ENCODE measurements around the gene MED12L.

The MED12L gene

DNA sequence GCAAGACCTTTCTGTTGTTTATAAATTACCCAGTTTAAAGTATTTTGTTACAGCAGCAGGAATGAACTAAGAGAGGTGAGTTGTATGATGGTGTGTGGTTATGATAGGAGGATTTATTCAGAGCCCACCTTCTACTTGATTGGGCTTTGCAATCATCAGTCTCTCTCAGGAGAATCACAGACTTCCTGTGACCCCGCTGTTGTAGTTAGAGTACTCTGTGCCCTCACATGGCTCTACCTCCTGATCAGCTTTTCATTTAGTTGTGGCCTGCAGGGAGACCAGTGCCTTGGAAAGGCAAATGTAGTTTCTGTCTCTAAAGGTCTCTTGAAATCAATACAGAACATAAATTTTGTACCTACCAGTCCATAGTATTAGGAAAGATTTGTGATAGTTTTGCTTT is 200.5 kb downstream of the MED12L start:
- DNase-seq (ENCODE audit: low read depth in 2 of 3, low spot score in 1 of 3) = no peak

DNA sequence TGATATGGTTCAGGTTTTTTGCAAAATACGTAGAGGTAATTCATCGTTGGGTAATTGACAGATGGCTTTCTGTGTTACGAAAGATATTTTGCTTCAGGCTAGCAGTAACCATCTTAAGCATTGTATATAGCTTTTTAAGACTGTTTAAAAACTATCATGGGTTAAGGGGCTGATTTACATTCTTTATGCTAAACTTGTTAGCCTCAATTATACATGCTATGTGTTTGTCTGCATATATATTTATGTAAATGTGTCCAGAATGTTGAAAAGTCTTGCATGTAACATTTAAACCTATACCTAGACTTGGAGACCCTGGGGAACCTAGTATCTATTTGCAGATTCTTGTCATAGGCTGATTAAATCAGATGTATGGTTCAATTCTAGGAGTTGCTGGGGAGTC is 204.0 kb downstream of the MED12L start:
- no peak for DNase-seq (ENCODE audit: low read depth in 2 of 3, low spot score in 1 of 3)

GRCh38 chr3:151290673-151291072 is 205.2 kb downstream of the MED12L start:
- no peak for DNase-seq (ENCODE audit: low read depth in 2 of 3, low spot score in 1 of 3)

DNA sequence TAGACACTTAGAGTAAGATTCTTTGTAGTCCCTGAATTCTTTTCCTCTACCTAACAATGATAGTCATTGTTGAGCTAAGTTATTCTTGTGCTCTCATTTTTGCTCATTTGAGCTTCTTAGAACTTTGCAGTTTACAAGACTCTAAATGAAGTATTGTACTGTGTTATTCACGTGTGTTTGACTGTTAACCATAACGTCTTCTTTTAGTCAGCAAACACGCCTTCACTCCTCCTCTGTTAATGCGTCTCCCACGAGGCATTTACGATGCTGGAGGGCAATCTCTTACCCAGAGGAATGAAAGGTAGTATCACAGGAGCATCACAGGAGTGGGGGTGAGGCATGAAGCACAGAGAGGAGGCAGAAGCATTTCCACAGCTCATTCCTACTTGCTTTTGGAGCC is 207.7 kb downstream of the MED12L start:
- no peak for DNase-seq (ENCODE audit: low read depth in 2 of 3, low spot score in 1 of 3)

GRCh38 chr3:151296226-151296625 is 210.8 kb downstream of the MED12L start:
- no peak for DNase-seq (ENCODE audit: low read depth in 2 of 3, low spot score in 1 of 3)

GRCh38 chr3:151297429-151297828 is 212.0 kb downstream of the MED12L start:
- no peak for DNase-seq (ENCODE audit: low read depth in 2 of 3, low spot score in 1 of 3)

DNA sequence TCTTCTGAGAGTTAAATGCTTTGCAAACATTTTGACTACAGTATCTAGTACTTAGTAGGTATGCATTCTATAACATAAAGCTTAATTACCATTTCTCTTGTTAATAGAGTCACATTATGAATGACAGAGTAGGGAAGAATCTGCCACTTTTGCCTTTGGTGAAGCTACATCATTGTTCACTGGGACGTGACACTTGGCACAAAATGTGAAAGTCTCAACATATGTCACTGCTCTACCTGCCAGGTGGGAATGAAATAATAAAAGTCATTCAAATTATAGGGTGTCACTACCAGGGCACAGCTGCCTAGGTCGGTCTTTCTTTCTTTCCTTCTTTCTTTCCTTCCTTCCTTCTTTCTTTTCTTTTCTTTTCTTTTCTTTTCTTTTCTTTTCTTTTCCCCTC is 213.5 kb downstream of the MED12L start:
- no peak for DNase-seq (ENCODE audit: low read depth in 2 of 3, low spot score in 1 of 3)

GRCh38 chr3:151300539-151300938 is 215.1 kb downstream of the MED12L start:
- no peak for DNase-seq (ENCODE audit: low read depth in 2 of 3, low spot score in 1 of 3)

DNA sequence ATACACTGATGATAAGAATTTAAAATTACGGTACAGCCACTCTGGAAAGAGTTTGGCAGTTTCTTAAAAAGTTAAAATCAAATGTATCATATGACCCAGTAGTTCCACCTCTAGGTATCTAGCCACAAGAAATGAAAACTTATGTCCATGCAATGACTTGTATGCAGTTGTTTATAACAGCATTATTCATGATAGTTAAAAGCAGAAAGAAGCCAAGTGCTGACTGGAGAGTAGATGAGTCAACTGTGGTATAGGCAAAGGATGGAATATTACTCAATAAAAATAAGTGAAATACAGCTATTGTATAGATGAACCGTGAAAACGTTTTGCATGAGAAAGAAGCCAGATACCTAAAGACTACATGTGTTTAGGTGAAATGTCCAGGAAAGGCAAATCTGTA is 216.3 kb downstream of the MED12L start:
- DNase-seq (ENCODE audit: low read depth in 2 of 3, low spot score in 1 of 3) = no peak

DNA sequence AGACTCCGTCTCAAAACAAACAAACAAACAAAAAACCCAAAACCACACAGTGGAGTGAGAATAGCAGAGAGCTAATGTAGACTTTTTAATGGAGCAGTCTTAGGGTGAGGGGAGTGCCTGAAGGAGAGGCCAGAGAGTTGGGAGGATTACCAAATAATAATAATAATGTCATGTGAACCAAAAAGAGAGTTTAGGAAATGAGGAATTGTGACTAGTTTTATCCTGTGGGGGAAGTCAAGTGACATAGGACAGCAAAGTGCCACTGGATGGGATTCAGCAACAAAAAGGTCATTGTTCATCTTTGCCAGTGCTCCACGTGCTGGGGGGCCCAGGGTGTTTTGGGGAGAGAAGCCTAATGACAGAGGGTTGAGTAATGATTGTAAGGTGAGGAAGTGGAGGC is 218.3 kb downstream of the MED12L start:
- DNase-seq (ENCODE audit: low read depth in 2 of 3, low spot score in 1 of 3) = no peak

- no peak for DNase-seq (ENCODE audit: low read depth in 2 of 3, low spot score in 1 of 3)
Observed at GRCh38 chr3:151305060-151305774, 219.8 kb downstream of the MED12L start.

DNA sequence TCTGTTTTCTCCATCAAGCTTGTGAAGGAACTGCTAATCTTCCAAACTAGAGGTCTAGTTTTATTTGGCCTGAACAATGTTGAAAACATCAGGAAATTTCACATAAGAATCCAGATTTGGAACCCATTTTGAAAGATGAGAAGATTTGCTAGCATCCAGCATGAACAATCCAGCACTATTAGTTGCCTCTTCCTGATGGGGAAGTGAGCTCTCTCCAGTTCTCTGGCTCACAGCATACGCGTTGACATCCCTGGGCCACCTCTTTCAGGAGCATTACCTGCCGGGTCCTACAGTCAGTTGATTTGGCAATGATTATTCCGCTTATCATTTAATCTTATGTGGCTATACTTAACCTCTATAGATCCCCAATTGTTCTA is 220.3 kb downstream of the MED12L start:
- no peak for DNase-seq (ENCODE audit: low read depth in 2 of 3, low spot score in 1 of 3)

DNA sequence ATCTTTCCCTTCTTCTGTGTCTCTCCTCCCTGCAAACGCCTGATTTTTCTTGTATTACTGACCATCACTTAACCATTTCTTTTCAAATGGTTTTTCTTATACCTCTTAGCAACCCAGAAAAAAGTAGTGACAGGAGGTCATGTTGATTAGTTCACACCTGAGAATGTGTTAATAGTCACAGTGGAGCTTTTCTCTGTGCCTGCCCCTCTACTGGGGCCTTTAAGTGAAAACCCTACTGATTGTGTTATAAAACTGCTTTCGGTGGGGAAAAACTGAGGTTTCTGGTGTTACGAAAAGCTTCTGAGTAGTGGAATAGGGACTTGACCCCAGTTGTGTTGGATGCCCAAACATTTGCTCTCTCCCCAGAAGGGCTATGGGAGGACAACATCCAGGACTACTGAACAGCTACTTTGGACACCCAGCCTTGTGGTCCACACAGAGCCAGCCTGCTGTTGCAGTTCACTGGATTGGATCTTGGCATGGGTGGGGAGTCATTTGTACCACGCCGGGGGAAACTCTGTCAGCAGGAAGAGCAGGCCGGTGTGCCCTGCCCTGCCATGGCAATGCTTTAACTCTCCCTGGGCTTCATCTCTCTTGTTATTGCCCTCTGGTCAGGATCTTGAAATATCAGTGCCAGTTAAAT is 220.8 kb downstream of the MED12L start:
- no peak for DNase-seq (ENCODE audit: low read depth in 2 of 3, low spot score in 1 of 3)

DNA sequence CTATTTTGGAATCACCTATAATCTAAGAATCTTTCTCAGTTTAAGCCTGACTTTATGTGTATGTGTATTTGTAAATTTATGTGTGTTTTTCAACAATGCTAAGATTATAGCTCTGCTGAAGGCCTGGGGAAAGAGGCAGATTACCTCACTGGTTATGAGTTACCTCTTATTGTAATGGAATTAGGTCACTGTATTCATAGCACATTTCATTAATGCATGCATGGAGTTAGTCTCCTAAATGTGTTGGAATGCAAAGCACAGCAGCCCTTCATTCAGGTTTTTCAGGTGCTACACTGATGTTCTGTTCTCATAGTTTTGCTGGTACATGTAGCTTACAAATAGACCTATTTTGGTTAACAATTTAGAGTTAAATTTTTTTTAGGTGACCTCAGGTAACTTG is 221.7 kb downstream of the MED12L start:
- DNase-seq (ENCODE audit: low read depth in 2 of 3, low spot score in 1 of 3) = no peak

GRCh38 chr3:151307583-151308488 is 222.4 kb downstream of the MED12L start:
- DNase-seq (ENCODE audit: low read depth in 2 of 3, low spot score in 1 of 3) = no peak

DNA sequence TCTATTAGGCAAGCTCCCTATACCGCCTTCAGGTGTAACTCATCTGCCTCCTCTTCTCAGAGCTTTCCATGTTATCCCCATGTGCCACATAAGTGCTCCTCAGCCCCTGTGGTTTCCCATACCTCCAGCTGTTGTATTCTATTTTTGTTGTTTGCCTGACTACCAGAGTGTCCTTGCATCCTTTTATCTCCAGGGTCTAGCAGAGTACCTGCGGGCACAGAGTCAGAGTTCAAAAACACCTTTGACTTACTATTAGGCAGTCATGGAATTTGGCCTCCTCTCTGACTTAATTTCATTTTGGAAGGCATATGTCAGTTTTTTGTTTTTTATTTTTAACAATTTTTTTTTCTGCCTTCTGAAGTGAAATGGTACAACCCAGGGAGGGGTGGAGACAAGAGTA is 224.1 kb downstream of the MED12L start:
- DNase-seq (ENCODE audit: low read depth in 2 of 3, low spot score in 1 of 3) = no peak

DNA sequence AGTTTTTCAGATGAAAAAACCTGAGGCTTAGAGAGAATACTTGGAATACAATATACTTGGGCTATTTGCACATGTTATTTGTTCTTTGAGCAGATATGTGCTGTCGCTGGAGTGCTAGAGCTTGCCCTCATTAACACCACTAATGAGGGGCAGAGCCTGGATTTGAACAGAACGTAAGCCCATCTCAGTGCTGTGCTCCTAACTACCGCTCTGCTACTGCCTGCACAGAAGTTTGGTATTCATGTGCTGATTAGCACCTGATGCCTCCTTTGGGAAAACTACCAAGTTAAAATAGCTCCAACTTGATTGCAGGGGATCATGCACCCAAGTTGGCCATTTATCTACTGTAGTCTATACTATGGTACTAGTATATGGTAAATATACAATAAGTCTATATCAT is 227.5 kb downstream of the MED12L start:
- DNase-seq (ENCODE audit: low read depth in 2 of 3, low spot score in 1 of 3) = no peak

- DNase-seq (ENCODE audit: low read depth in 2 of 3, low spot score in 1 of 3) = no peak
Observed at GRCh38 chr3:151314137-151314536, 228.7 kb downstream of the MED12L start.

- no peak for DNase-seq (ENCODE audit: low read depth in 2 of 3, low spot score in 1 of 3)
Observed at GRCh38 chr3:151314593-151314992, 229.1 kb downstream of the MED12L start.

DNA sequence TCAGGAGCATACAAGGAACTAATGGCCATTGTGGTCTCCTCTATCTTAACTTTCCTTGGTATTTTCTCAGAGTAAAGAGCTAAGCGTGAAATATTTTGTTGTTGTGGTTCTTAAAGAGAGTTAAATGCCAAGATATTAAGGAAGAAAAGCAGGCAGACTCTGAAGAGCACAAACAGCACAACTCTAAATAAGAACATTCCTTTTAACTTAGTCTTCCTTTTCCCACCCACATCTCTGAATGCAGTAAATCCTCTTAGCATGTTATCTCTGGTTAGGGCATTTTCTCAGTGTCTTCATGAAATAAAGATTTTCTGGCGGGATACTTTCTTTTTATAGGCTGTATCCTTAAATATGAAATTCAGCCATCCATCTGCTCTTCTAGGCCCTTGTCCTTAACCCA is 229.7 kb downstream of the MED12L start:
- DNase-seq (ENCODE audit: low read depth in 2 of 3, low spot score in 1 of 3) = no peak

GRCh38 chr3:151315846-151316245 is 230.4 kb downstream of the MED12L start:
- DNase-seq (ENCODE audit: low read depth in 2 of 3, low spot score in 1 of 3) = no peak
